HCT116 (cell line): ENCODE data around the gene TNFRSF18. TPM values are rescaled to one million over a fixed set of nuclear protein-coding genes. Genes with fewer than 3 reads are reported as not detected.
"Not testable (repeated sequence)": the region's sequence is repeated elsewhere in the genome, so short reads cannot be mapped to it uniquely, and the experiment has no call there.

Experiments
- ATAC-seq: fragments of 200-7000 bp; cut with Tn5 transposase; 2 replicates; pipeline ENCODE4 v1.9.1; 2020; ENCODE audit warnings: mild to moderate bottlenecking, moderate library complexity
- BruUV-seq: library from RNA; stranded (reverse); fragments of 400-500 nt; replicated peaks from 2 replicates; lab custom pipeline; 2021; lab: Mats Ljungman, UMichigan
- CTCF ChIA-PET: fragments of 300-600 bp; sonication (Branson Sonifier 250); formaldehyde crosslinking; loops from one replicate; lab custom pipeline; 2021; ENCODE audit warnings: antibody characterized with exemption; lab: Charles Lee
- POLR2A ChIA-PET: fragments of 300-600, 350-600 bp; sonication (Branson Sonifier 250); formaldehyde crosslinking; loops from one replicate; lab custom pipeline; 2021; ENCODE audit warnings: antibody characterized with exemption; lab: Charles Lee
- RAD21 ChIA-PET, 2 experiments: fragments of 300-600 bp; sonication (Branson Sonifier 250); formaldehyde crosslinking; loops; one replicate each; lab custom pipeline; 2023; ENCODE audit warnings: low total read pairs in 2 of 2; ENCODE audit not compliant: uncharacterized antibody in 2 of 2, unreplicated experiment in 2 of 2, low non-redundant PET in 1 of 2; lab: Charles Lee
- DNase-seq: peaks from one replicate; pipeline ENCODE4 v3.0.0-alpha.2; 2010; ENCODE audit warnings: low read depth, low spot score
- H2AFZ ChIP-seq: fragments of 200-600 bp; shearing (Covaris generic), sonication (generic); 2 replicates; pipeline ENCODE4 v1.6.1; 2017; ENCODE audit warnings: low read depth, mixed run types, mixed read lengths, antibody characterized with exemption, low read length; ENCODE audit not compliant: poor library complexity, severe bottlenecking
- H3K27ac ChIP-seq: 2 replicates; pipeline ENCODE4 v1.5.1; 2012; ENCODE audit warnings: low read depth, low read length
- H3K27me3 ChIP-seq: fragments of 200-600 bp; sonication (generic); 2 replicates; pipeline ENCODE4 v1.6.1; 2016; ENCODE audit warnings: mixed run types, low read length, mixed read lengths; ENCODE audit not compliant: insufficient read depth
- H3K36me3 ChIP-seq, 2 experiments: fragments of 200-500 bp in 1 of 2; fragments of 200-600 bp in 1 of 2; sonication (Bioruptor generic) in 1 of 2; sonication (generic) in 1 of 2; 2 replicates each; pipeline versions ENCODE4 v1.5.1 to v1.6.1; 2014 to 2016; ENCODE audit warnings: low read length in 2 of 2, inconsistent platforms in 1 of 2, mixed read lengths in 1 of 2, mixed run types in 1 of 2; ENCODE audit not compliant: insufficient read depth in 2 of 2, control insufficient read depth in 1 of 2
- H3K4me1 ChIP-seq, 2 experiments: fragments of 200-600 bp in 1 of 2; sonication (generic) in 1 of 2; 2 replicates each; pipeline versions ENCODE4 v1.5.1 to v1.6.1; 2012 to 2017; ENCODE audit warnings: low read length in 2 of 2, inconsistent platforms in 1 of 2, mild to moderate bottlenecking in 1 of 2, mixed read lengths in 1 of 2, mixed run types in 1 of 2, moderate library complexity in 1 of 2; ENCODE audit not compliant: insufficient read depth in 2 of 2, control insufficient read depth in 1 of 2
- H3K4me2 ChIP-seq: fragments of 200-600 bp; sonication (generic); 2 replicates; pipeline ENCODE4 v1.6.1; 2017; ENCODE audit warnings: mixed run types, low read length, mixed read lengths
- H3K4me3 ChIP-seq, 2 experiments: fragments of 200-600 bp in 1 of 2; sonication (generic) in 1 of 2; replicated peaks in 1 of 2; 2 replicates each; pipeline ENCODE4 v1.5.1; 2011 to 2016; ENCODE audit warnings: low read length in 2 of 2, control low read depth in 1 of 2, low read depth in 1 of 2, mild to moderate bottlenecking in 1 of 2, mixed read lengths in 1 of 2, mixed run types in 1 of 2
- H3K79me2 ChIP-seq: fragments of 200-600 bp; sonication (generic); 2 replicates; pipeline ENCODE4 v1.6.1; 2017; ENCODE audit warnings: mild to moderate bottlenecking, mixed run types, low read length, moderate library complexity, mixed read lengths; ENCODE audit not compliant: insufficient read depth
- H3K9ac ChIP-seq: fragments of 200-600 bp; sonication (generic); 2 replicates; pipeline ENCODE4 v1.6.1; 2016; ENCODE audit warnings: low read length, mixed read lengths
- H3K9me2 ChIP-seq: fragments of 200-600 bp; sonication (generic), shearing (Covaris generic); 2 replicates; pipeline ENCODE4 v1.6.1; 2017; ENCODE audit warnings: mixed run types, mild to moderate bottlenecking, moderate library complexity; ENCODE audit not compliant: insufficient read depth
- H3K9me3 ChIP-seq, 2 experiments: fragments of 200-500 bp in 1 of 2; fragments of 200-600 bp in 1 of 2; sonication (Bioruptor generic) in 1 of 2; sonication (generic) in 1 of 2; 2 replicates each; pipeline ENCODE4 v1.6.1; 2014 to 2017; ENCODE audit warnings: low read length in 2 of 2, mixed read lengths in 2 of 2, inconsistent platforms in 1 of 2, low read depth in 1 of 2, mild to moderate bottlenecking in 1 of 2, mixed run types in 1 of 2, moderate library complexity in 1 of 2; ENCODE audit not compliant: control insufficient read depth in 1 of 2, insufficient read depth in 1 of 2
- H4K20me1 ChIP-seq: fragments of 200-600 bp; sonication (generic), shearing (Covaris generic); 2 replicates; pipeline ENCODE4 v1.6.1; 2017; ENCODE audit warnings: mixed run types, mild to moderate bottlenecking, moderate library complexity; ENCODE audit not compliant: insufficient read depth
- CEBPB ChIP-seq: IDR thresholded peaks from 2 replicates; pipeline ENCODE4 v1.6.1; 2012; ENCODE audit warnings: low read depth
- EGR1 ChIP-seq: IDR thresholded peaks from 2 replicates; pipeline ENCODE4 v1.6.1; 2012; ENCODE audit warnings: low read depth
- ELF1 ChIP-seq: IDR thresholded peaks from 2 replicates; pipeline ENCODE4 v1.6.1; 2012; ENCODE audit warnings: low read depth, borderline replicate concordance
- EZH2 ChIP-seq: fragments of 200-600 bp; sonication (generic); IDR thresholded peaks from 2 replicates; pipeline ENCODE4 v1.6.1; 2017; ENCODE audit warnings: antibody characterized with exemption, mixed run types
- EZH2phosphoT487 ChIP-seq: fragments of 200-600 bp; IDR thresholded peaks from 2 replicates; pipeline ENCODE4 v1.6.1; 2018; ENCODE audit warnings: antibody characterized with exemption, borderline replicate concordance
- SP1 ChIP-seq: IDR thresholded peaks from 2 replicates; pipeline ENCODE4 v1.6.1; 2012; ENCODE audit warnings: low read depth
- SRF ChIP-seq: IDR thresholded peaks from 2 replicates; pipeline ENCODE4 v1.6.1; 2012; ENCODE audit warnings: low read depth
- YY1 ChIP-seq: IDR thresholded peaks from 2 replicates; pipeline ENCODE4 v1.6.1; 2011; ENCODE audit warnings: low read length, low read depth, moderate library complexity, mild to moderate bottlenecking; ENCODE audit not compliant: insufficient replicate concordance; ENCODE audit errors: extremely low read depth
- intact Hi-C: fragments of 100-400 bp; cut with micrococcal nuclease; formaldehyde crosslinking; loops from 2 replicates; pipeline ENCODE4 v1.10.0; 2022
- total RNA-seq: library from RNA; stranded (reverse); gene quantifications from one replicate; pipeline ENCODE4 v1.2.1, GENCODE V29; 2021; ENCODE audit not compliant: unreplicated experiment
- TF ChIP-seq, protein P1 (sequence below): IDR thresholded peaks from 2 replicates; pipeline ENCODE4 v1.6.1; 2012
- TF ChIP-seq, protein P2 (sequence below): IDR thresholded peaks from 2 replicates; pipeline ENCODE4 v1.6.1; 2012; ENCODE audit warnings: low read depth

Gene TNFRSF18
- total RNA-seq, 1 experiment from 2014 or later, result 56.2 TPM

DNA sequence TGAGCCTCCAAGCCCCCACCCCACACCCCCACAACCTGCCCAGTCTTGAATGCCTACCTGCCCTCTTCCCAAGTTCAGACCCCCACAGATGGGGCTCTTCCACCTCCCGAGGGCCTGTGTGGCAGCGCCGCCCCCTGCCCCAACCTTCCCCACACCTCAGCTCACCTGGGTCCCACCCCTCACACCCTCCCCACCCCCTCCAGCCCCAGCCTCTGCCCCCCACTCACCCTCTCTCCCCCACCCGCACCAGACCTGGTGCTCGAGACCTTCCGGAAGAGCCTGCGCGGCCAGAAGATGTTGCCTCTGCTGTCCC, 9.2 kb downstream of the TNFRSF18 start (continued):
- TF ChIP-seq EZH2phosphoT487 (no peak), SRF (no peak), ELF1 (no peak), EZH2 (no peak)
- TF ChIP-seq, protein P1, sequence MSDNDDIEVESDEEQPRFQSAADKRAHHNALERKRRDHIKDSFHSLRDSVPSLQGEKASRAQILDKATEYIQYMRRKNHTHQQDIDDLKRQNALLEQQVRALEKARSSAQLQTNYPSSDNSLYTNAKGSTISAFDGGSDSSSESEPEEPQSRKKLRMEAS, result no peak
- TF ChIP-seq, all 23 proteins: peak for 0

DNA sequence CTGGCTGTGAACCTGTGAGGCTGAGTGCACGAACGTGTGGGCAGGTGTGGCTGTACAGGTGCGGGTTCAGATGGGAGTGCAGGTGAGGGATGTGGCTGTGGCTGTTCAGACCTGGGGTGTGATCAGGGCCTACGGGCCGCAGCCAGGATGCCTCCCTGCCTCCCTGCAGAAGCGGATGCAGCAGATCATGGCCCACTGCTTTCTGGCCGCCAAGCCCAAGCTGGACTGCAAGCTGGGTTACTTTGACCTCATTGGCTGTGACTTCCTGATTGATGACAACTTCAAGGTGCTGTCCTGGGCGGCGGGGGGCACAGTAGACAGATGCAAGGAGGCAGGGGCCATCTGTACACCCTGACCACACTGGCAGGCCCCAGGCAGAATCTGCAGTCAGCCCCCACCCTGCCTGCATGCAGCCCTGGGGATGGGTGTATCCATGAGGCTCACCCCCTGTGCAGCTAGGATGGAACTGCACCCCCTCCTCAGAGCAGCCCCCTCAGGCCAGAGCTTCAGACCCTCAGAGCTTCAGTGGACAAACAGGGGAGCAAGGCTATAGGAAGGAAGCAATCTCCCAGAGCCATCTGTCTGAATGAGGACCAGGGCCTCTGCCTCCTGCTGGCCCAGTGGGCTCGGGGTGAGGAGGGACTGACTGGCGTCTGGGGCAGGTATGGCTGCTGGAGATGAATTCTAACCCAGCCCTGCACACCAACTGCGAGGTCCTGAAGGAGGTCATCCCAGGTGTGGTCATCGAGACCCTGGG, 9.8 kb downstream of the TNFRSF18 start:
- Histone ChIP-seq H3K9ac (no peak overlapping the region), H3K9me3 (peaks cover 0 to 5% of the 10 kb centered on the region in 2 experiments; a peak in 1 of 4 replicates), H3K27me3 (no peaks in the 10 kb centered on the region), H3K79me2 (no peaks in the 10 kb centered on the region)
- ATAC-seq, result no peak
- no TSS peak for BruUV-seq
- TF ChIP-seq EZH2, result no peak
- TF ChIP-seq ELF1, result no peak
- no peak for TF ChIP-seq CEBPB
- TF ChIP-seq SP1, result no peak
- no peak for TF ChIP-seq EGR1
- TF ChIP-seq YY1, result no peak
- TF ChIP-seq, protein P2, sequence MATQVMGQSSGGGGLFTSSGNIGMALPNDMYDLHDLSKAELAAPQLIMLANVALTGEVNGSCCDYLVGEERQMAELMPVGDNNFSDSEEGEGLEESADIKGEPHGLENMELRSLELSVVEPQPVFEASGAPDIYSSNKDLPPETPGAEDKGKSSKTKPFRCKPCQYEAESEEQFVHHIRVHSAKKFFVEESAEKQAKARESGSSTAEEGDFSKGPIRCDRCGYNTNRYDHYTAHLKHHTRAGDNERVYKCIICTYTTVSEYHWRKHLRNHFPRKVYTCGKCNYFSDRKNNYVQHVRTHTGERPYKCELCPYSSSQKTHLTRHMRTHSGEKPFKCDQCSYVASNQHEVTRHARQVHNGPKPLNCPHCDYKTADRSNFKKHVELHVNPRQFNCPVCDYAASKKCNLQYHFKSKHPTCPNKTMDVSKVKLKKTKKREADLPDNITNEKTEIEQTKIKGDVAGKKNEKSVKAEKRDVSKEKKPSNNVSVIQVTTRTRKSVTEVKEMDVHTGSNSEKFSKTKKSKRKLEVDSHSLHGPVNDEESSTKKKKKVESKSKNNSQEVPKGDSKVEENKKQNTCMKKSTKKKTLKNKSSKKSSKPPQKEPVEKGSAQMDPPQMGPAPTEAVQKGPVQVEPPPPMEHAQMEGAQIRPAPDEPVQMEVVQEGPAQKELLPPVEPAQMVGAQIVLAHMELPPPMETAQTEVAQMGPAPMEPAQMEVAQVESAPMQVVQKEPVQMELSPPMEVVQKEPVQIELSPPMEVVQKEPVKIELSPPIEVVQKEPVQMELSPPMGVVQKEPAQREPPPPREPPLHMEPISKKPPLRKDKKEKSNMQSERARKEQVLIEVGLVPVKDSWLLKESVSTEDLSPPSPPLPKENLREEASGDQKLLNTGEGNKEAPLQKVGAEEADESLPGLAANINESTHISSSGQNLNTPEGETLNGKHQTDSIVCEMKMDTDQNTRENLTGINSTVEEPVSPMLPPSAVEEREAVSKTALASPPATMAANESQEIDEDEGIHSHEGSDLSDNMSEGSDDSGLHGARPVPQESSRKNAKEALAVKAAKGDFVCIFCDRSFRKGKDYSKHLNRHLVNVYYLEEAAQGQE, result no peak
- TF ChIP-seq, all 23 proteins: peak for 0
- Histone ChIP-seq H2AFZ (no peak overlapping the region), H3K27ac (no peak overlapping the region), H3K4me1 (peaks cover 0 to 5% of the 10 kb centered on the region in 2 experiments; a peak in 1 of 4 replicates), H4K20me1 (no peaks in the 10 kb centered on the region), H3K4me2 (no peak overlapping the region), H3K4me3 (no peak overlapping the region), H3K9me2 (no peaks in the 10 kb centered on the region), H3K36me3 (no peaks in the 10 kb centered on the region)
- ChIA-PET POLR2A (no interaction called here), CTCF (no interaction called here), RAD21 (no interaction called here)
- no peak for DNase-seq
- intact Hi-C loops, result no loop called here

DNA sequence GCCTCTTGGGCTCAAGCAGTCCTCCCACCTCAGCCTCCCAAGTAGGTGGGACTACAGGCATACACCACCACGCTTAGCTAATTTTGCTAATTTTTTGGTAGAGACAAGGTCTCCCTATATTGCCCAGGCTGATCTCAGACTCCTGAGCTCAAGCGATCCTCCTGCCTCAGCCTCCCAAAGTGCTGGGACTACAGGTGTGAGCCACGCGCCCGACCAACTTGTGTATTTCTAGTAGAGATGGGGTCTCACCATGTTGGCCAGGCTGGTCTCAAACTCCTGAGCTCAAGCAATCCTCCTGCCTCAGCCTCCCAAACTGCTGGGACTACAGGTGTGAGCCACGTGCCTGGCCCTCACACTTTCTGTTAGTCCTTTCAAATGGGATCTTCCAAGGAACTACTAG, 10.7 kb downstream of the TNFRSF18 start:
- H3K36me3 ChIP-seq, RAD21 ChIA-PET, H3K9me2 ChIP-seq, ATAC-seq, H3K79me2 ChIP-seq, CTCF ChIA-PET, H4K20me1 ChIP-seq, H3K9ac ChIP-seq, BruUV-seq, H3K4me3 ChIP-seq, H2AFZ ChIP-seq, POLR2A ChIA-PET, H3K4me1 ChIP-seq, H3K4me2 ChIP-seq, H3K27me3 ChIP-seq, DNase-seq, H3K27ac ChIP-seq, intact Hi-C loops: not testable (repeated sequence)
- H3K9me3 ChIP-seq, result peaks cover 0 to 11% of the 10 kb centered on the region in 2 experiments; a peak in 1 of 4 replicates
